Fibroblast of gingiva (primary cell): ENCODE results near the gene SOX13.

ENCODE experiments used
- DNase-seq: peaks from one replicate; pipeline ENCODE4 v3.0.0-alpha.2; 2011; ENCODE audit warnings: low read depth

SOX13 gene

GRCh38 chr1:204130981-204131892 lies 58.3 kb downstream of the SOX13 start:
- DNase-seq, result peak; percentile 63

- DNase-seq, result no peak
Observed at GRCh38 chr1:204131978-204132377, 59.1 kb downstream of the SOX13 start.

- no peak for DNase-seq
Observed at GRCh38 chr1:204132718-204133117, 59.8 kb downstream of the SOX13 start.

- DNase-seq, result no peak
Observed at GRCh38 chr1:204134103-204134502, 61.2 kb downstream of the SOX13 start.

GRCh38 chr1:204136814-204137213 lies 63.9 kb downstream of the SOX13 start:
- DNase-seq, result no peak

GRCh38 chr1:204139088-204139487 lies 66.2 kb downstream of the SOX13 start:
- no peak for DNase-seq

GRCh38 chr1:204139952-204140351 lies 67.0 kb downstream of the SOX13 start:
- no peak for DNase-seq

- no peak for DNase-seq
Observed at GRCh38 chr1:204141131-204141530, 68.2 kb downstream of the SOX13 start.

GRCh38 chr1:204142032-204142974 lies 69.4 kb downstream of the SOX13 start:
- no peak for DNase-seq

GRCh38 chr1:204143276-204144041 lies 70.5 kb downstream of the SOX13 start:
- no peak for DNase-seq

- DNase-seq, result no peak
Observed at GRCh38 chr1:204145033-204145504, 72.2 kb downstream of the SOX13 start.

- no peak for DNase-seq
Observed at GRCh38 chr1:204146309-204146708, 73.4 kb downstream of the SOX13 start.

GRCh38 chr1:204146965-204147364 lies 74.0 kb downstream of the SOX13 start:
- DNase-seq, result no peak

- DNase-seq, result no peak
Observed at GRCh38 chr1:204147406-204148383, 74.8 kb downstream of the SOX13 start.

GRCh38 chr1:204149107-204149506 lies 76.2 kb downstream of the SOX13 start:
- DNase-seq, result no peak

GRCh38 chr1:204149635-204150565 lies 77.0 kb downstream of the SOX13 start:
- DNase-seq, result no peak

GRCh38 chr1:204150702-204151551 lies 78.0 kb downstream of the SOX13 start:
- no peak for DNase-seq

- no peak for DNase-seq
Observed at GRCh38 chr1:204151552-204152309, 78.8 kb downstream of the SOX13 start, which contains the start of gene ETNK2. Gene ETNK2, minus strand, starts transcription at chr1:204152044. Its CDS starts 192 bp downstream, at chr1:204151852.
